HepG2 (cell line): ENCODE data around the gene TWIST2. TPM values are rescaled to one million over a fixed set of nuclear protein-coding genes. Genes with fewer than 3 reads are reported as not detected.
A peak's percentile ranks its signal among the peaks of the same experiment; 100 is the strongest.

Source experiments
- CCDC6 ChIP-seq: sonication (generic); formaldehyde crosslinking; IDR thresholded peaks from 2 replicates; pipeline ENCODE4 v1.8.1; 2022; ENCODE audit warnings: mild to moderate bottlenecking, missing genetic modification reagents, moderate library complexity
- ELF1 ChIP-seq: sonication (generic); formaldehyde crosslinking; IDR thresholded peaks from 2 replicates; pipeline ENCODE4 v1.4.0; 2020; ENCODE audit warnings: missing genetic modification reagents
- EZH2 ChIP-seq: conservative IDR thresholded peaks from 2 replicates; pipeline ENCODE4 v1.6.1; 2012; ENCODE audit warnings: mild to moderate bottlenecking, low read depth, low read length, moderate library complexity
- FOXO1 ChIP-seq: sonication (generic); formaldehyde crosslinking; IDR thresholded peaks from 2 replicates; pipeline ENCODE4 v1.4.0; 2020; ENCODE audit warnings: missing genetic modification reagents
- HMG20B ChIP-seq: conservative IDR thresholded peaks from 2 replicates; pipeline ENCODE4 v1.6.1; 2016; ENCODE audit warnings: missing genetic modification reagents, missing compliant biosample characterization
- MATR3 ChIP-seq: sonication (generic); formaldehyde crosslinking; IDR thresholded peaks from 2 replicates; pipeline ENCODE4 v1.4.0; 2020; ENCODE audit warnings: missing genetic modification reagents
- PPARG ChIP-seq: conservative IDR thresholded peaks from 2 replicates; pipeline ENCODE4 v1.6.1; 2016; ENCODE audit warnings: missing biosample characterization, missing genetic modification reagents
- PTBP1 ChIP-seq: fragments of 200-400 bp; formaldehyde crosslinking; IDR thresholded peaks from 2 replicates; pipeline ENCODE4 v1.6.1; 2018; ENCODE audit warnings: low read length, low read depth; ENCODE audit not compliant: poor library complexity, severe bottlenecking
- RNF219 ChIP-seq: sonication (generic); formaldehyde crosslinking; IDR thresholded peaks from 2 replicates; pipeline ENCODE4 v1.5.0; 2020; ENCODE audit warnings: mild to moderate bottlenecking, missing genetic modification reagents
- ZBTB8A ChIP-seq: sonication (generic); formaldehyde crosslinking; IDR thresholded peaks from 2 replicates; pipeline ENCODE4 v1.4.0; 2020; ENCODE audit warnings: mild to moderate bottlenecking, low read depth, missing genetic modification reagents, borderline replicate concordance
- ZNF230 ChIP-seq: sonication (generic); formaldehyde crosslinking; IDR thresholded peaks from 2 replicates; pipeline ENCODE4 v1.4.0; 2020; ENCODE audit warnings: mild to moderate bottlenecking, missing genetic modification reagents
- ZNF337 ChIP-seq: sonication (generic); formaldehyde crosslinking; IDR thresholded peaks from 2 replicates; pipeline ENCODE4 v1.5.1; 2020; ENCODE audit warnings: missing genetic modification reagents, low read depth, mild to moderate bottlenecking, borderline replicate concordance
- ZNF512 ChIP-seq: sonication (generic); formaldehyde crosslinking; IDR thresholded peaks from 2 replicates; pipeline ENCODE4 v1.4.0; 2020; ENCODE audit warnings: mild to moderate bottlenecking, missing genetic modification reagents
- polyA plus RNA-seq, 8 experiments: library from polyadenylated mRNA; depleted of rRNA in 3 of 8; stranded (reverse) in 7 of 8; unstranded in 1 of 8; fragments of >200 nt; fragmentation: Illumina TruSeq in 4 of 8; extraction: Trizol in 4 of 8; gene quantifications; 2 replicates each; pipeline versions ENCODE4 v1.2.1 to v1.2.3, GENCODE V29; 2011 to 2016; ENCODE audit warnings: low read depth in 4 of 8, missing spikeins in 1 of 8, mixed read lengths in 1 of 8; ENCODE audit not compliant: insufficient read depth in 1 of 8
- total RNA-seq, 5 experiments: library from RNA; depleted of rRNA; stranded (reverse); fragments of >200 nt; fragmentation: Illumina TruSeq; extraction: Trizol; gene quantifications; 2 replicates each; pipeline ENCODE4 v1.2.3, GENCODE V29; 2016; ENCODE audit warnings: low read depth in 1 of 5
- TF ChIP-seq, protein P1 (sequence below): sonication (generic); formaldehyde crosslinking; IDR thresholded peaks from one replicate; pipeline ENCODE4 v1.5.1; 2020; ENCODE audit warnings: mild to moderate bottlenecking, missing genetic modification reagents; ENCODE audit errors: not compliant biosample characterization
- TF ChIP-seq, protein P2 (sequence below): IDR thresholded peaks from 2 replicates; pipeline ENCODE4 v1.6.1; 2016; ENCODE audit warnings: missing biosample characterization, missing genetic modification reagents, low read depth

TWIST2 gene
- total and polyA plus RNA-seq, 2 of the 13 experiments (the other 11 are each of a cell fraction or from before 2014, with no cell fraction given), result 0.08 to 0.11 TPM

DNA sequence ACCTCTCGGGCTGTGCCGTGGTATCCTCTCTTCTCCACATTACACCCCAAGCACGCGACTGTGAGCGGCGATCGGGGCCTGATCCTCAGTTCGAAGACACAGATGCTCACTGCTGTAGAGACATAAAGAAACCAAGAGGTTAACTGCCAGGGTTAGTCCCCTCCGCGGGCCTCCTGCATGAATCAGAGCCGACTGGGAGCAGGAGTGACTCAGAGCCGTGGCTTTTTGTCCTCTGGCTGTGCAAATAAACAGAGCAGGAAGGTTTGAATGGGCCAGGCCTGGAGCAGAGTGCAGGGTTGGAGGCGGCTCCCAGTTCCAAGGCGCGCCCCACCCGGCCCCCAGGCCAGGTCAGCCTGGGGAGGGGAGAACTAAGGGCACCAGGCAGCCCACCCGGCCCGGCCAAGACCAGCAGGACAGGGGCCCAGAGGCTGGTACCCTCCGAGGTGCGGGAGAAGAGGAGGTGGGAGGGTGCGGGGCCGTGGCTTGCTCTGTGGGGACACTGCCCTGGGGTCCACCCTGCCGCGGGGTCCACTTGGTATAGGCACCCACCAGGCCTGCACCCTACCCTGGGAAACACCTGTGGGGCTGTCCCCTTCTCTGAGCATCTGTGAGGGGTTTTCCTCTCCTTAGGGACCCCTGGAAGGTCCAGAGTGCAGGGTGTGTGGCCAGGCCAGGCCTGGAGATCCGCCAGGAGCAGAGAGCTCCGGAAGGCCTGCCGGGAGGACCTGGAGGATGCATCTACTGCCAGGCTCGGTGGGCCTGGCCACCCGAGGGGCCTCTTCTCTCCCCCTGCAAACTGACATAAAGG lies 16.5 kb downstream of the TWIST2 start (continued):
- TF ChIP-seq, protein P1, sequence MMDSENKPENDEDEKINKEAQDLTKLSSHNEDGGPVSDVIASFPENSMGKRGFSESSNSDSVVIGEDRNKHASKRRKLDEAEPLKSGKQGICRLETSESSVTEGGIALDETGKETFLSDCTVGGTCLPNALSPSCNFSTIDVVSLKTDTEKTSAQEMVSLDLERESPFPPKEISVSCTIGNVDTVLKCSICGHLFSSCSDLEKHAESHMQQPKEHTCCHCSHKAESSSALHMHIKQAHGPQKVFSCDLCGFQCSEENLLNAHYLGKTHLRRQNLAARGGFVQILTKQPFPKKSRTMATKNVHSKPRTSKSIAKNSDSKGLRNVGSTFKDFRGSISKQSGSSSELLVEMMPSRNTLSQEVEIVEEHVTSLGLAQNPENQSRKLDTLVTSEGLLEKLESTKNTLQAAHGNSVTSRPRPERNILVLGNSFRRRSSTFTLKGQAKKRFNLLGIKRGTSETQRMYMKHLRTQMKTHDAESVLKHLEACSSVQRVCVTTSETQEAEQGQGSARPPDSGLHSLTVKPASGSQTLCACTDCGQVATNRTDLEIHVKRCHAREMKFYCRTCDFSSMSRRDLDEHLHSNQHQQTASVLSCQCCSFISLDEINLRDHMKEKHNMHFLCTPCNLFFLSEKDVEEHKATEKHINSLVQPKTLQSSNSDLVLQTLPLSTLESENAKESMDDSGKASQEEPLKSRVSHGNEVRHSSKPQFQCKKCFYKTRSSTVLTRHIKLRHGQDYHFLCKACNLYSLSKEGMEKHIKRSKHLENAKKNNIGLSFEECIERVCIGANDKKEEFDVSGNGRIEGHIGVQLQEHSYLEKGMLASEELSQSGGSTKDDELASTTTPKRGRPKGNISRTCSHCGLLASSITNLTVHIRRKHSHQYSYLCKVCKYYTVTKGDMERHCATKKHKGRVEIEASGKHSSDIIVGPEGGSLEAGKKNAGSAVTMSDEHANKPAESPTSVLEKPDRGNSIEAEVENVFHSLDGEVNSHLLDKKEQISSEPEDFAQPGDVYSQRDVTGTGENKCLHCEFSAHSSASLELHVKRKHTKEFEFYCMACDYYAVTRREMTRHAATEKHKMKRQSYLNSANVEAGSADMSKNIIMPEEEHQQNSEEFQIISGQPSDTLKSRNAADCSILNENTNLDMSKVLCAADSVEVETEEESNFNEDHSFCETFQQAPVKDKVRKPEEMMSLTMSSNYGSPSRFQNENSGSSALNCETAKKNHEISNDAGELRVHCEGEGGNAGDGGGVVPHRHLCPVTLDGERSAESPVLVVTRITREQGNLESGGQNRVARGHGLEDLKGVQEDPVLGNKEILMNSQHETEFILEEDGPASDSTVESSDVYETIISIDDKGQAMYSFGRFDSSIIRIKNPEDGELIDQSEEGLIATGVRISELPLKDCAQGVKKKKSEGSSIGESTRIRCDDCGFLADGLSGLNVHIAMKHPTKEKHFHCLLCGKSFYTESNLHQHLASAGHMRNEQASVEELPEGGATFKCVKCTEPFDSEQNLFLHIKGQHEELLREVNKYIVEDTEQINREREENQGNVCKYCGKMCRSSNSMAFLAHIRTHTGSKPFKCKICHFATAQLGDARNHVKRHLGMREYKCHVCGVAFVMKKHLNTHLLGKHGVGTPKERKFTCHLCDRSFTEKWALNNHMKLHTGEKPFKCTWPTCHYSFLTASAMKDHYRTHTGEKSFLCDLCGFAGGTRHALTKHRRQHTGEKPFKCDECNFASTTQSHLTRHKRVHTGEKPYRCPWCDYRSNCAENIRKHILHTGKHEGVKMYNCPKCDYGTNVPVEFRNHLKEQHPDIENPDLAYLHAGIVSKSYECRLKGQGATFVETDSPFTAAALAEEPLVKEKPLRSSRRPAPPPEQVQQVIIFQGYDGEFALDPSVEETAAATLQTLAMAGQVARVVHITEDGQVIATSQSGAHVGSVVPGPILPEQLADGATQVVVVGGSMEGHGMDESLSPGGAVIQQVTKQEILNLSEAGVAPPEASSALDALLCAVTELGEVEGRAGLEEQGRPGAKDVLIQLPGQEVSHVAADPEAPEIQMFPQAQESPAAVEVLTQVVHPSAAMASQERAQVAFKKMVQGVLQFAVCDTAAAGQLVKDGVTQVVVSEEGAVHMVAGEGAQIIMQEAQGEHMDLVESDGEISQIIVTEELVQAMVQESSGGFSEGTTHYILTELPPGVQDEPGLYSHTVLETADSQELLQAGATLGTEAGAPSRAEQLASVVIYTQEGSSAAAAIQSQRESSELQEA (CRISPR knock-in tag), result no peak
- TF ChIP-seq ELF1 (peak; percentile 47), ZNF337 (CRISPR knock-in tag) (peak; percentile 18; the same call in 1 of the 2 replicates), PTBP1 (no peak), RNF219 (peak; percentile 81; the same call in 1 of the 2 replicates), PPARG (CRISPR knock-in tag) (peak; percentile 83), EZH2 (no peak), ZNF230 (CRISPR knock-in tag) (no peak), ZNF512 (CRISPR knock-in tag) (no peak; the same call in 1 of the 2 replicates), FOXO1 (CRISPR knock-in tag) (peak; percentile 91), MATR3 (CRISPR knock-in tag) (no peak), HMG20B (CRISPR knock-in tag) (peak; percentile 85), ZBTB8A (CRISPR knock-in tag) (no peak), CCDC6 (CRISPR knock-in tag) (no peak; the same call in 1 of the 2 replicates)
- TF ChIP-seq, protein P2, sequence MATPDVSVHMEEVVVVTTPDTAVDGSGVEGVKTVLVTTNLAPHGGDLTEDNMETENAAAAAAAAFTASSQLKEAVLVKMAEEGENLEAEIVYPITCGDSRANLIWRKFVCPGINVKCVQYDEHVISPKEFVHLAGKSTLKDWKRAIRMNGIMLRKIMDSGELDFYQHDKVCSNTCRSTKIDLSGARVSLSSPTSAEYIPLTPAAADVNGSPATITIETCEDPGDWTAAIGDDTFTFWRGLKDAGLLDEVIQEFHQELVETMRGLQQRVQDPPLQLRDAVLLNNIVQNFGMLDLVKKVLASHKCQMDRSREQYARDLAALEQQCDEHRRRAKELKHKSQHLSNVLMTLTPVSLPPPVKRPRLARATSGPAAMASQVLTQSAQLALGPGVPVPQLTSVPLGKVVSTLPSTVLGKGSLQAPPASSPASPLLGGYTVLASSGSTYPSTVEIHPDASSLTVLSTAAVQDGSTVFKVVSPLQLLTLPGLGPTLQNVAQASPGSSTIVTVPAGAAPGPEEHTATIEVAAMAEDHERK, result no peak
